Right atrium auricular region (tissue), 2 donors: ENCODE results near the gene KRT23. TPM values are rescaled to one million over a fixed set of nuclear protein-coding genes. Genes with fewer than 3 reads are reported as not detected.

Source experiments
- DNase-seq: peaks from one replicate; pipeline ENCODE4 v3.0.0-alpha.2; 2019; ENCODE audit warnings: low spot score
- H3K27ac ChIP-seq, 2 donors: fragments of 200-600 bp; sonication (generic); 1 replicate in 1 of 2; 2 replicates in 1 of 2; pipeline ENCODE4 v1.5.1; 2016 to 2019
- H3K27me3 ChIP-seq, 2 donors: fragments of 200-600 bp; sonication (generic); one replicate each; pipeline versions ENCODE4 v1.5.1 to v1.6.0; 2017 to 2019
- H3K36me3 ChIP-seq: fragments of 200-600 bp; sonication (generic); one replicate; pipeline ENCODE4 v1.5.1; 2016
- H3K4me1 ChIP-seq, 2 donors: fragments of 200-600 bp; sonication (generic); one replicate each; pipeline versions ENCODE4 v1.5.1 to v1.6.0; 2017 to 2019
- H3K4me3 ChIP-seq, 2 donors: fragments of 200-600 bp; sonication (generic); 1 replicate in 1 of 2; 2 replicates in 1 of 2; pipeline ENCODE4 v1.5.1; 2017 to 2019; ENCODE audit warnings: mild to moderate bottlenecking in 1 of 2, moderate library complexity in 1 of 2
- H3K9me3 ChIP-seq, 2 donors: fragments of 200-600 bp; sonication (generic); one replicate each; pipeline ENCODE4 v1.5.1; 2019
- CTCF ChIP-seq, 2 donors: fragments of 200-600 bp; sonication (generic); IDR thresholded peaks; one replicate each; pipeline ENCODE4 v1.5.1; 2019; ENCODE audit warnings: antibody characterized with exemption in 2 of 2
- total RNA-seq, 2 donors: library from RNA; depleted of rRNA; stranded (reverse); fragments of >200 nt; gene quantifications; one replicate each; pipeline ENCODE4 v1.1.0, GENCODE V29; 2016

The KRT23 gene
- total RNA-seq, 2 donors from 2014 or later: not detected

- no peak overlapping the region for H3K27ac ChIP-seq
- H3K4me1 ChIP-seq: no peaks in the 10 kb centered on the region
- no peaks in the 10 kb centered on the region for H3K9me3 ChIP-seq
- H3K27me3 ChIP-seq: no peaks in the 10 kb centered on the region
- DNase-seq: no peak
- H3K36me3 ChIP-seq: no peaks in the 10 kb centered on the region
- no peak overlapping the region for H3K4me3 ChIP-seq
- TF ChIP-seq CTCF (IDR thresholded peaks at IDR 0.05): no peak
Measured at GRCh38 chr17:40936976-40937375, 470 bp downstream of the KRT23 start.

- DNase-seq: no peak
- H3K27ac ChIP-seq: no peak overlapping the region
- no peak overlapping the region for H3K4me3 ChIP-seq
- H3K9me3 ChIP-seq: no peaks in the 10 kb centered on the region
- no peak for TF ChIP-seq CTCF (IDR thresholded peaks at IDR 0.05)
- no peaks in the 10 kb centered on the region for H3K36me3 ChIP-seq
- no peaks in the 10 kb centered on the region for H3K27me3 ChIP-seq
- no peaks in the 10 kb centered on the region for H3K4me1 ChIP-seq
Measured at GRCh38 chr17:40936437-40936971, 942 bp downstream of the KRT23 start.

GRCh38 chr17:40935624-40936023 lies 1.8 kb downstream of the KRT23 start:
- no peaks in the 10 kb centered on the region for H3K4me1 ChIP-seq
- no peak for TF ChIP-seq CTCF (IDR thresholded peaks at IDR 0.05)
- no peak for DNase-seq
- H3K27ac ChIP-seq: no peak overlapping the region
- H3K4me3 ChIP-seq: no peak overlapping the region
- no peaks in the 10 kb centered on the region for H3K9me3 ChIP-seq
- no peaks in the 10 kb centered on the region for H3K36me3 ChIP-seq
- no peaks in the 10 kb centered on the region for H3K27me3 ChIP-seq

- H3K27me3 ChIP-seq: no peaks in the 10 kb centered on the region
Measured at GRCh38 chr17:40932608-40933007, 4.8 kb downstream of the KRT23 start.

GRCh38 chr17:40931311-40931710 lies 6.1 kb downstream of the KRT23 start:
- Histone ChIP-seq H3K9me3 (no peaks in the 10 kb centered on the region), H3K4me1 (no peaks in the 10 kb centered on the region), H3K27me3 (no peaks in the 10 kb centered on the region), H3K36me3 (no peaks in the 10 kb centered on the region), H3K4me3 (no peak overlapping the region), H3K27ac (no peak overlapping the region)
- no peak for TF ChIP-seq CTCF (IDR thresholded peaks at IDR 0.05)
- DNase-seq: no peak

More at GRCh38 chr17:40932608-40933007, 4.8 kb downstream of the KRT23 start:
- TF ChIP-seq CTCF (IDR thresholded peaks at IDR 0.05): no peak
- no peaks in the 10 kb centered on the region for H3K36me3 ChIP-seq
- no peaks in the 10 kb centered on the region for H3K9me3 ChIP-seq
- no peak overlapping the region for H3K4me3 ChIP-seq
- DNase-seq: no peak
- H3K27ac ChIP-seq: no peak overlapping the region
- H3K4me1 ChIP-seq: no peaks in the 10 kb centered on the region

- H3K4me1 ChIP-seq: no peaks in the 10 kb centered on the region
- no peak overlapping the region for H3K27ac ChIP-seq
- no peak for DNase-seq
- H3K36me3 ChIP-seq: no peaks in the 10 kb centered on the region
- H3K27me3 ChIP-seq: no peaks in the 10 kb centered on the region
- TF ChIP-seq CTCF (IDR thresholded peaks at IDR 0.05): no peak
- H3K9me3 ChIP-seq: no peaks in the 10 kb centered on the region
- H3K4me3 ChIP-seq: no peak overlapping the region
Measured at GRCh38 chr17:40926341-40926740, 11.1 kb downstream of the KRT23 start.
